Karpas-422 (cell line): ENCODE results near the gene NOP58. TPM values are rescaled to one million over a fixed set of nuclear protein-coding genes. Genes with fewer than 3 reads are reported as not detected.

ENCODE experiments used
- DNase-seq: peaks from one replicate; pipeline ENCODE4 v3.0.0-alpha.2; 2015
- H2AFZ ChIP-seq: fragments of 200-600 bp; sonication (generic); 2 replicates; pipeline ENCODE4 v1.6.1; 2014; ENCODE audit warnings: antibody characterized with exemption, low read length, mixed read lengths
- H3K27ac ChIP-seq: fragments of 200-600 bp; sonication (generic); 2 replicates; pipeline ENCODE4 v1.5.1; 2014; ENCODE audit warnings: mild to moderate bottlenecking, low read length, moderate library complexity
- H3K27me3 ChIP-seq: fragments of 200-600 bp; sonication (generic); 2 replicates; pipeline ENCODE4 v1.6.1; 2014; ENCODE audit warnings: low read length, mixed read lengths
- H3K36me3 ChIP-seq: fragments of 200-600 bp; sonication (generic); 2 replicates; pipeline ENCODE4 v1.6.1; 2014; ENCODE audit warnings: low read length, mixed read lengths; ENCODE audit not compliant: insufficient read depth
- H3K4me1 ChIP-seq: fragments of 200-600 bp; sonication (generic); 2 replicates; pipeline ENCODE4 v1.6.1; 2014; ENCODE audit warnings: mild to moderate bottlenecking, low read length, mixed read lengths
- H3K4me2 ChIP-seq: fragments of 200-600 bp; sonication (generic); 2 replicates; pipeline ENCODE4 v1.6.1; 2014; ENCODE audit warnings: low read length, low read depth, mild to moderate bottlenecking; ENCODE audit not compliant: poor library complexity, severe bottlenecking
- H3K4me3 ChIP-seq: fragments of 200-600 bp; sonication (generic); 2 replicates; pipeline ENCODE4 v1.5.1; 2014; ENCODE audit warnings: mild to moderate bottlenecking, antibody characterized with exemption, low read length, mixed read lengths
- H3K79me2 ChIP-seq: fragments of 200-600 bp; sonication (generic); 2 replicates; pipeline ENCODE4 v1.6.1; 2014; ENCODE audit warnings: mild to moderate bottlenecking, low read length, mixed read lengths
- H3K9ac ChIP-seq: fragments of 200-600 bp; sonication (generic); 2 replicates; pipeline ENCODE4 v1.6.0; 2014; ENCODE audit warnings: low read length
- H3K9me2 ChIP-seq: fragments of 200-600 bp; sonication (generic), shearing (Covaris generic); replicated peaks from 2 replicates; pipeline ENCODE4 v1.6.0; 2014; ENCODE audit warnings: mild to moderate bottlenecking, low read length, moderate library complexity; ENCODE audit not compliant: insufficient read depth
- H3K9me3 ChIP-seq: fragments of 300-700, 200-600 bp; sonication (generic); 2 replicates; pipeline ENCODE4 v1.6.1; 2014; ENCODE audit warnings: low read length, mixed read lengths
- H4K20me1 ChIP-seq: fragments of 200-600 bp; sonication (generic); 2 replicates; pipeline ENCODE4 v1.6.1; 2014; ENCODE audit warnings: mild to moderate bottlenecking, antibody characterized with exemption, low read length, low read depth; ENCODE audit not compliant: insufficient read depth
- small RNA-seq: library from RNA; depleted of rRNA; stranded (forward); fragments of <200 nt; gene quantifications from one replicate; pipeline ENCODE3, GENCODE V24; 2014
- total RNA-seq: library from RNA; depleted of rRNA; stranded (reverse); fragments of >200 nt; shearing (Covaris generic); gene quantifications from 2 replicates; pipeline ENCODE4 v1.2.3, GENCODE V29; 2014; ENCODE audit warnings: low replicate concordance; rRNA removed

The NOP58 gene
- total RNA-seq, 1 experiment from 2014 or later, result 103 TPM

GRCh38 chr2:202339071-202339870 is 73.7 kb downstream of the NOP58 start:
- Histone ChIP-seq H3K27me3 (no peaks in the 10 kb centered on the region), H3K4me3 (no peak overlapping the region), H3K4me2 (no peak overlapping the region), H3K27ac (no peak overlapping the region), H2AFZ (no peak overlapping the region), H3K9me2 (no peaks in the 10 kb centered on the region), H3K9ac (no peak overlapping the region), H4K20me1 (no peaks in the 10 kb centered on the region), H3K79me2 (no peaks in the 10 kb centered on the region), H3K36me3 (no peaks in the 10 kb centered on the region), H3K4me1 (no peaks in the 10 kb centered on the region), H3K9me3 (no peaks in the 10 kb centered on the region)
- no peak for DNase-seq

DNA sequence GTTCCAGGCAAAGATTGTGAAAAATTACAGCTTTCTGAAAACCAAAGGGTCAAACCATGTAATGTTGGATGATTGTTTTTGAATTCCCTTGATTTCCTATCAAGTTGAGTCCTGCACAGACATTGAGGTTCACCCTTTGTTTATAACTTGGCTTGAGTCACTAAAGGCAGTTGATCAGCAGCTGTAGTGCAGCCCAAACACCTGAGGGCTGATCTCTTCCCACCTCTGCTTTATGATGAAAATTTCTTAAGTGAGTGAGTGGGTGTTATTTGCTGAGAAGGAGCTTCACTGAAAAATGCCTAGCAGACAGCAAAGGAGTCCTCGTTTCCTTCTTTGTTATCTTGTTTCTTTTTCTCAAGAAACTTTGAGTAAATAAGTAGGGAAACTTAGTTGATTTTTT is 78.6 kb downstream of the NOP58 start:
- no peak overlapping the region for H3K4me3 ChIP-seq
- H3K27me3 ChIP-seq, result no peaks in the 10 kb centered on the region
- no peaks in the 10 kb centered on the region for H4K20me1 ChIP-seq
- no peak overlapping the region for H3K27ac ChIP-seq
- no peaks in the 10 kb centered on the region for H3K9me3 ChIP-seq
- no peaks in the 10 kb centered on the region for H3K4me1 ChIP-seq
- no peaks in the 10 kb centered on the region for H3K9me2 ChIP-seq
- no peaks in the 10 kb centered on the region for H3K79me2 ChIP-seq
- no peak for DNase-seq
- H2AFZ ChIP-seq, result no peak overlapping the region
- no peaks in the 10 kb centered on the region for H3K36me3 ChIP-seq
- H3K4me2 ChIP-seq, result no peak overlapping the region
- no peak overlapping the region for H3K9ac ChIP-seq

GRCh38 chr2:202346180-202346579 is 80.6 kb downstream of the NOP58 start:
- no peak for DNase-seq
- no peaks in the 10 kb centered on the region for H3K27me3 ChIP-seq
- no peak overlapping the region for H3K9ac ChIP-seq
- no peak overlapping the region for H3K27ac ChIP-seq
- H4K20me1 ChIP-seq, result no peaks in the 10 kb centered on the region
- no peaks in the 10 kb centered on the region for H3K4me1 ChIP-seq
- no peaks in the 10 kb centered on the region for H3K36me3 ChIP-seq
- H3K9me3 ChIP-seq, result no peaks in the 10 kb centered on the region
- H3K9me2 ChIP-seq, result no peaks in the 10 kb centered on the region
- no peaks in the 10 kb centered on the region for H3K79me2 ChIP-seq
- H3K4me2 ChIP-seq, result no peak overlapping the region
- no peak overlapping the region for H2AFZ ChIP-seq
- no peak overlapping the region for H3K4me3 ChIP-seq

Small RNA genes within 50 kb of the gene (small RNA-seq; reads per million reads assigned to genes)
- gene AC079354.2 (not detected), gene RF00575 (not detected), gene RN7SL753P (not detected), gene SNORD11 (56.6 reads per million, percentile 99 among the genes with 10 or more reads in this experiment), gene SNORD11B (16.6 reads per million, percentile 95 among the genes with 10 or more reads in this experiment), gene SNORD70 (144 reads per million, percentile 99 among the genes with 10 or more reads in this experiment)

Other genes starting within 250 kb of the NOP58 start
- gene FZD7, start 231.9 kb upstream of the NOP58 start, total RNA-seq, result 9.2 and 10.2 TPM in 2 replicates
- gene KIAA2012, start 192.5 kb upstream of the NOP58 start, total RNA-seq, result 0.29 and 0.89 TPM in 2 replicates
- gene SUMO1, start 27.2 kb upstream of the NOP58 start, total RNA-seq, result 89.8 and 170 TPM in 2 replicates
- gene BMPR2, start 110.6 kb downstream of the NOP58 start, total RNA-seq, result 3.0 and 4.0 TPM in 2 replicates